OCI-LY1 (cell line): ENCODE results near the gene HNRNPM.

Experiments
- H2AFZ ChIP-seq: fragments of 200-600 bp; sonication (generic), shearing (Covaris generic); 2 replicates; pipeline ENCODE4 v1.6.0; 2014; ENCODE audit warnings: antibody characterized with exemption, mild to moderate bottlenecking, low read length
- H3F3A ChIP-seq: fragments of 200-600 bp; sonication (generic), shearing (Covaris generic); 2 replicates; pipeline ENCODE4 v1.6.0; 2014; ENCODE audit warnings: mild to moderate bottlenecking, antibody characterized with exemption, low read length, moderate library complexity; ENCODE audit not compliant: insufficient read depth
- H3K27ac ChIP-seq: fragments of 200-600 bp; sonication (generic); 2 replicates; pipeline ENCODE4 v1.5.1; 2014; ENCODE audit warnings: low read length, mixed run types, mild to moderate bottlenecking, low read depth; ENCODE audit not compliant: poor library complexity, severe bottlenecking
- H3K27me3 ChIP-seq: fragments of 200-600 bp; sonication (generic); 2 replicates; pipeline ENCODE4 v1.6.0; 2014; ENCODE audit warnings: antibody characterized with exemption, mild to moderate bottlenecking, low read length, moderate library complexity; ENCODE audit not compliant: insufficient read depth
- H3K36me3 ChIP-seq: fragments of 200-600 bp; sonication (generic); 2 replicates; pipeline ENCODE4 v1.6.1; 2014; ENCODE audit warnings: mild to moderate bottlenecking, antibody characterized with exemption, low read length, moderate library complexity, mixed read lengths; ENCODE audit not compliant: insufficient read depth
- H3K4me1 ChIP-seq: fragments of 200-600 bp; sonication (generic); 2 replicates; pipeline ENCODE4 v1.5.1; 2014; ENCODE audit warnings: mild to moderate bottlenecking, low read length, moderate library complexity; ENCODE audit not compliant: insufficient read depth, severe bottlenecking
- H3K4me2 ChIP-seq: fragments of 200-600 bp; sonication (generic), shearing (Covaris generic); 2 replicates; pipeline ENCODE4 v1.6.1; 2014; ENCODE audit warnings: low read length
- H3K4me3 ChIP-seq: fragments of 200-600 bp; sonication (generic); 2 replicates; pipeline ENCODE4 v1.5.1; 2014; ENCODE audit warnings: low read length, low read depth, mild to moderate bottlenecking, mixed read lengths; ENCODE audit not compliant: poor library complexity, severe bottlenecking
- H3K79me2 ChIP-seq: fragments of 200-600 bp; shearing (Covaris generic); 2 replicates; pipeline ENCODE4 v1.6.1; 2016; ENCODE audit warnings: mixed run types, low read length, mixed read lengths; ENCODE audit not compliant: insufficient read depth
- H3K9ac ChIP-seq: fragments of 200-600 bp; sonication (generic), shearing (Covaris generic); 2 replicates; pipeline ENCODE4 v1.6.1; 2014; ENCODE audit warnings: mild to moderate bottlenecking, low read length, mixed read lengths
- H3K9me2 ChIP-seq: fragments of 200-600 bp; sonication (generic), shearing (Covaris generic); 2 replicates; pipeline ENCODE4 v1.6.1; 2014; ENCODE audit warnings: low read depth, mild to moderate bottlenecking, low read length, mixed read lengths
- H3K9me3 ChIP-seq: fragments of 200-600 bp; shearing (Covaris generic); 2 replicates; pipeline ENCODE4 v1.6.1; 2014; ENCODE audit warnings: low read length, mixed read lengths
- H4K20me1 ChIP-seq: fragments of 200-600 bp; sonication (generic), shearing (Covaris generic); 2 replicates; pipeline ENCODE4 v1.6.0; 2016; ENCODE audit warnings: mild to moderate bottlenecking, low read length; ENCODE audit not compliant: insufficient read depth
- CTCF ChIP-seq: fragments of 200-600 bp; sonication (generic), shearing (Covaris generic); IDR thresholded peaks from 2 replicates; pipeline ENCODE4 v1.5.1; 2017; ENCODE audit warnings: mild to moderate bottlenecking, antibody characterized with exemption, low read length, moderate library complexity, mixed read lengths
- EZH2 ChIP-seq: fragments of 200-600 bp; sonication (generic), shearing (Covaris generic); IDR thresholded peaks from 2 replicates; pipeline ENCODE4 v1.8.0; 2017; ENCODE audit warnings: borderline replicate concordance, mixed run types, mild to moderate bottlenecking, antibody characterized with exemption, low read length, moderate library complexity, mixed read lengths

Gene HNRNPM

DNA sequence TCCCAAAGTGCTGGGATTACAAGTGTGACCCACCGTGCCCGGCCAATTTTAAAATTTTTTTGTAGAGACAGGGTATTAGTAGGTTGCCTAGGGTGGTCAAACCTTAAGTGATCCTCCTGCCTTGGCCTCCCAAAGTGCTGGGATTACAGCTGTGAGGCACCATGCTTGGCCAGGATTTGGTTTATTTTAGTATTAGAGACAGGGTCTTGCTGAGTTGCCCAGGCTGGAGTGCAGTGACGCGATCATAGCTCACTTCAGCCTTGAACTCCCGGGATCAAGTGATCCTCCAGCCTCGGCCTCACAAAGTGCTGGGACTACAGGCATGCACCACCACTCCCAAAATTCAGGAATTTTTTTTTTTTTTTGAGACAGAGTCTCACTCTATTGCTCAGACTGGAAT, 74.6 kb downstream of the HNRNPM start:
- Histone ChIP-seq H3K9me2 (no peaks in the 10 kb centered on the region), H3K4me2 (no peak overlapping the region), H3K9ac (no peak overlapping the region), H3K27me3 (no peaks in the 10 kb centered on the region), H3F3A (no peaks in the 10 kb centered on the region), H3K9me3 (no peaks in the 10 kb centered on the region), H3K4me1 (peaks cover 2% of the 10 kb centered on the region), H3K36me3 (no peaks in the 10 kb centered on the region), H4K20me1 (no peaks in the 10 kb centered on the region), H3K79me2 (no peaks in the 10 kb centered on the region), H2AFZ (no peak overlapping the region), H3K4me3 (no peak overlapping the region), H3K27ac (no peak overlapping the region)
- TF ChIP-seq EZH2 (no peak), CTCF (no peak)

DNA sequence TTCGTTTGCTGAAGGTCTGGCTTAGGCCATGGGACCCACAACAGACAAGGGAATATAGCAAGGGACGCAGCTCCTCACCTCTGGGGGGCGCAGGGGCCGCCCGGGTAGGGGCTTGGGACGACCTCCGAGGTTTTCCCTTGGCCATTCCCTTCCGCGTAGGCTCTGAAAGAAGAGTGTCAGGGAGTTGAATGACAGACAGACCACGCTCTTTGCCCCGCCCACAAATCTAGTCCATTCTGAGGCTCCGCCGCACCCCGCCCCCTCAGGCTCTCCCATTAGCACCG, 80.6 kb downstream of the HNRNPM start:
- no peaks in the 10 kb centered on the region for H3F3A ChIP-seq
- H3K4me2 ChIP-seq, result no peak overlapping the region
- H3K36me3 ChIP-seq, result no peaks in the 10 kb centered on the region
- H3K9ac ChIP-seq, result no peak overlapping the region
- no peaks in the 10 kb centered on the region for H3K4me1 ChIP-seq
- no peaks in the 10 kb centered on the region for H3K9me2 ChIP-seq
- no peaks in the 10 kb centered on the region for H3K9me3 ChIP-seq
- H3K27ac ChIP-seq, result no peak overlapping the region
- H4K20me1 ChIP-seq, result no peaks in the 10 kb centered on the region
- H2AFZ ChIP-seq, result no peak overlapping the region
- H3K4me3 ChIP-seq, result no peak overlapping the region
- H3K27me3 ChIP-seq, result no peaks in the 10 kb centered on the region
- no peaks in the 10 kb centered on the region for H3K79me2 ChIP-seq
- TF ChIP-seq CTCF (no peak), EZH2 (no peak)

DNA sequence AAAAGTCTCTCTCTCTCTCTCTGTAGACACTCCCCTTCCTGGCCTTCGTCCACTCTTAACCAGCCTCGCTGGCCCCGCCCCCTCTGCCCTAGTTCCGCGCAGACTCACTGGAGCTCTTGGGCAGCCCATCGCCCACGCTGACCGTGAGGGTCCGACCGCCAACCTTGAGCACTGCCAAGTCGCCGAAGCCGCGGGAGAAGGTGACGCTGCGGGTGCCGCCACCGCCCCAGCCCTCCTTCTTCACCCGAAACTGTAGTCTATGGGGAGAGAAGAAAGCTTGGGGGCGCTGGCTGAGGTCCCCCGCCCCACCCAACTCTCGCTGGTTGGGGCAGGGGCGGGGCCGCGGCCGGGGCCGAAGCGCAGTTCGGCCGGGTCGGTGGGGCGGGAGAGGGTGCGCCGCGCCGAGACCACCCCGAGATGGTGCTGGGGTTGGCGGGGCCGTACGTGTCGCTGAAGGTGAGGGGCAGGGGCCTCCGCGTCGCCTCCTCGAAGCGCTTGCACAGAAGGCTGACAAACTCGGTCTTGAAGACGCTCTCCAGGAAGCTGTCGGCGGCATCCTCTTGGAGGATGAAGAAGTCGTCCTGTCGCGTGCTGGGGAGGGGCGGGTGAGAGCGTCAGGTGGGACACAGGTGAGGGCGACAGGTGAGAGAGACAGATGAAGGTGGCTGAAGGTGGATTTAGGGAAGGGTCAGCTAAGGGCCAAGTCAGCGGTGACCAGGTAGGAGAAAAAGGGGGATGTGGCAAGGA, 81.7 kb downstream of the HNRNPM start:
- no peaks in the 10 kb centered on the region for H3K9me3 ChIP-seq
- H3K36me3 ChIP-seq, result no peaks in the 10 kb centered on the region
- no peak overlapping the region for H3K4me2 ChIP-seq
- no peaks in the 10 kb centered on the region for H4K20me1 ChIP-seq
- TF ChIP-seq CTCF (no peak), EZH2 (no peak)
- H3F3A ChIP-seq, result no peaks in the 10 kb centered on the region
- H3K27ac ChIP-seq, result no peak overlapping the region
- no peaks in the 10 kb centered on the region for H3K9me2 ChIP-seq
- no peaks in the 10 kb centered on the region for H3K4me1 ChIP-seq
- no peak overlapping the region for H3K4me3 ChIP-seq
- H3K9ac ChIP-seq, result no peak overlapping the region
- H3K79me2 ChIP-seq, result no peaks in the 10 kb centered on the region
- H3K27me3 ChIP-seq, result no peaks in the 10 kb centered on the region
- H2AFZ ChIP-seq, result no peak overlapping the region
